Gastrocnemius medialis (tissue), 4 donors: Measurements from ENCODE around the gene MID2.
"Not testable (repeated sequence)": the region's sequence is repeated elsewhere in the genome, so short reads cannot be mapped to it uniquely, and the experiment has no call there.

ENCODE experiments used
- CTCF ChIP-seq, 5 experiments: fragments of 450-650 bp in 3 of 5; fragments of 200-600 bp in 2 of 5; sonication (generic) in 2 of 5; IDR thresholded peaks in 4 of 5; conservative IDR thresholded peaks in 1 of 5; 1 replicate in 4 of 5; 2 replicates in 1 of 5; pipeline ENCODE4 v1.5.1; 2016 to 2019; ENCODE audit warnings: antibody characterized with exemption in 5 of 5, mild to moderate bottlenecking in 3 of 5, moderate library complexity in 3 of 5
- POLR2A ChIP-seq, 2 donors: fragments of 450-650 bp; IDR thresholded peaks; one replicate each; pipeline ENCODE4 v1.6.1; 2017; ENCODE audit warnings: antibody characterized with exemption in 2 of 2, mild to moderate bottlenecking in 2 of 2, moderate library complexity in 2 of 2

GRCh38 chrX:107810053-107810452 lies 15.6 kb upstream of the MID2 start:
- TF ChIP-seq CTCF (IDR thresholded peaks at IDR 0.05 in 4 of 5, conservative IDR thresholded peaks at IDR 0.05 in 1 of 5); POLR2A (IDR thresholded peaks at IDR 0.05): not testable (repeated sequence)
